ENCODE measurements around the gene CAST.
"Not testable (repeated sequence)": the region's sequence is repeated elsewhere in the genome, so short reads cannot be mapped to it uniquely, and the experiment has no call there.

Gene CAST

DNA sequence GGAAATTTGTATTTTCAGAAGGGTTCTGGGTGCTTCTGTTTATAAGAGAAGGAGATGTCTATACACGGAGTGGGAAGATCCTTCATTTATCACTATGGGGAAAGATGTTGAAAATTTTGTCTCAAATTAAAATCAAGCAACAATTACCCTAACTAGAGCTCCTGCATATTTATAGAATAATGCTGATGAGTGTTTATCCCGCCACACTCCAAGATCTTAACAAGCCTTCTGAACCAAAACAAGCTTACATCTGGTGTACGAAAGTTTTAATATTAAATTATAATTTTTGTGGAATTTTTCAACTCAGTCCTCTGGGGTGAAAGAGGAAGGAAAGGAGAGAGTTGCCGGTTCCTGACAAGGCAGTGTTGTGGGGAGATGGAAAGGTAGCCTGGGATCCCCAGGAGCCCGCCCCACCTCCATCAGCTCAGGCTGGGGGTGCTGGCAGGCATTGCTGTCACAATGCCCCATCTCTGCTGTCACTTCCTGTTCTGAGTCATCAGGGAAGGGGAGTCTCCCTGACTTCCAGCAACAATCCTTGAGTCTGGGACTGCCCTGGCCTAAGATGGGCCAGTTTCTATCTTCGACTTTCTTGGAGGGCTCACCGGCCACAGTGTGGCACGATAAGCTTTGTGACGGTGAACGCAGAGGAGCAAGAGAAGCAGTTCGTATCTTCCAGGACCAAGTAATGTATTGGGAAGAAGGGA, 81.0 kb downstream of the CAST start:
- DNase-seq (ENCODE audit: insufficient read length, low spot score) (no peak), FAIRE-seq (no peak)

DNA sequence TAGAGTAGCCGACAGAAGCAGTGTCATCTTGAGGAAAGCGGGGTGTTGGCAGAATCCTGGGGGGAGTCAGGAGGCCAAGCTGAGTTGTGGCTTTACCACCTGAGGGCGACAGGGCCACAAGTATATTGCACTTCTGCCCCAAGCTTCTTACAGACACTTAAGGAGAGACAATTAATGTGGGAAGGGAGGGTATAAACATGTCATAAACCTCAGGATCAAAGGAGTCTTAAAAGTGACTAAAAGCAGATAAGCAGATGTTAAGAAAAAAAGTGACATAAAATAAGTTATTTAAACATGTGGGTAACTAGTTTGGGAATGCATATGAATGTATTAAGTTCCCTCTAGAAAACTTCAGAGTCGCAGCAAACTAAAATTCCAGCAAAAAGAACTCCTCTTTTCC, 81.6 kb downstream of the CAST start:
- DNase-seq (ENCODE audit: insufficient read length, low spot score), result no peak
- FAIRE-seq, result no peak

DNA sequence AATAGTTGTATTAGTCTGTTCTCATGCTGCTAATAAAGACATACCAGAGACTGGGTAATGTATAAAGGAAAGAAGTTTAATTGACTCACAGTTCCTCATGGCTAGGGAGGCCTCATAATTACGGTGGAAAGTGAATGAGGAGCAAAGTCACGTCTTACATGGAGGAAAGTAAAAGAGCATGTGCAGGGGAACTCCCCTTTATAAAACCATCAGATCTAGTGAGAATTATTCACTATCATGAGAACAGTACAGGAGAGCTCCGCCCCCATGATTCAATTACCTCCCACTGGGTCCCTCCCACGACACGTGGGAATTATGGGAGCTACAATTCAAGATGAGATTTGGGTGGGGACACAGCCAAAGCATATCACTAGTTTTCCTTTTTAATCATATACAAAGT, 82.0 kb downstream of the CAST start:
- FAIRE-seq; DNase-seq (ENCODE audit: insufficient read length, low spot score): not testable (repeated sequence)

DNA sequence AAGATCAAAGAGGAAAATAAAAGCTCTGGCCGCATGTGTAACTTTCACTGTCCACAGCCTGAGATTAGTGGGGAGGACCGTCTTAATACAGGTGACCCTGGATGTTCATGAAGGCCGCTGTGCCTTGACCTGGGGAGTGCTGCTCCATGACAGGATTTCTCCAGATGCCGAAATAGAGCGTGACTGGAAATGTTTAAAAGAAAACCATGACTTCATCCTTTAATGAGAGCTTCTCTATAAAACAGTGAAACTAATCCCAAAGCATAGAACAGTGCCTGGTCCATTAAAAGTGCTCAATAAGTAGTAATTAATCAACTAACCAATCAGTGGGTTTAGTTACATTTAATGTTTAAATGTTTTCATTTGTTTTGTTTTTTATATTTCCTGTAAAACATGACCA, 82.8 kb downstream of the CAST start:
- DNase-seq (ENCODE audit: insufficient read length, low spot score) (no peak), FAIRE-seq (no peak)

DNA sequence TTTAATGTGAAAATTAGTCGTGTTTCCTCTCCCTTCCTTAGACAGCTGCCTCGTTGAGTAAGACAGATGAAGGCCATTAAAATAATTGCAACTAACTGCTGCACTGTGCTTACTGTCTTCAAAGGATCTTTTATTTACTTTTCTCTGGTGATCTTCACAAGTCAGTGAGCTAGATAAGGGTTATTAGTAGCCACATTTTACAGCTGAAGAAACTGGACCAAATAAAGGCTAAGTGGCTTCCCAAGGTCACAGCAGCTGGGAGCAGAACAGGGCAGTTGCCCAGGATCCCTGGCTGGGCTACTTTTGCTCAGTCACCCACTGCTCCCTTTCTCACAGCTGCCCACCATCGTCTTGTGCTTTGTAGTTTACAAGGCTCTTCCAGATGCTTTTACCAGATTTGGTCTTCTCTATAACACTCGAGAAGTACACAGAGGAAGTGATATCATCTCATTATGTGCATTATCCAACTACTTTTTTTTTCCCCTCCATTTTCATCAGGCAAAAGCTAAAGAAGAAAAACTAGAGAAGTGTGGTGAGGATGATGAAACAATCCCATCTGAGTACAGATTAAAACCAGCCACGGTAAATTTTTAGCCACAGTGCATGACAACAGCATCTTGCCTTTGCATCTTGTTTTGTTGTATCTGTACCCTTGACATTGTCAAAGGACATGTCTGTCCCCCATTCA, 83.8 kb downstream of the CAST start:
- DNase-seq (ENCODE audit: insufficient read length, low spot score) (no peak), FAIRE-seq (no peak)

DNA sequence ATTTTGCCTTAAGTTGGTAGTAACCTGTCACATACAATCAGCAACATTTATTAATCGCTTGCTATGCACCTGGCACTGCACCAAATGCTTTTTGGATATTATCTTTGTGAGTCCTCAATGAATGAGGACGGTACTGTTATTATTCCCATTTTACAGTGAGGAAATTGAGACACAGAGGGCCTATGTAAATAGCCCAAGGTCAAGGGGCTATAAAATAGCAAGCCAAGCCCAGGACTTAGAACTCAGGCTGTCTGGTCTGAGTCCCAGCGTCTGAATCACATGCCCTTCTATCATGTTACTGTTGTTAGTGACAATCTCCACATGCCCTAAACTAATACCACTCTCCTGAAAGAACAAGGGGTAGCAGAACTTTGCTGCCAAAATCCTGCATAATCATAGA, 85.5 kb downstream of the CAST start:
- FAIRE-seq (no peak), DNase-seq (ENCODE audit: insufficient read length, low spot score) (no peak)

DNA sequence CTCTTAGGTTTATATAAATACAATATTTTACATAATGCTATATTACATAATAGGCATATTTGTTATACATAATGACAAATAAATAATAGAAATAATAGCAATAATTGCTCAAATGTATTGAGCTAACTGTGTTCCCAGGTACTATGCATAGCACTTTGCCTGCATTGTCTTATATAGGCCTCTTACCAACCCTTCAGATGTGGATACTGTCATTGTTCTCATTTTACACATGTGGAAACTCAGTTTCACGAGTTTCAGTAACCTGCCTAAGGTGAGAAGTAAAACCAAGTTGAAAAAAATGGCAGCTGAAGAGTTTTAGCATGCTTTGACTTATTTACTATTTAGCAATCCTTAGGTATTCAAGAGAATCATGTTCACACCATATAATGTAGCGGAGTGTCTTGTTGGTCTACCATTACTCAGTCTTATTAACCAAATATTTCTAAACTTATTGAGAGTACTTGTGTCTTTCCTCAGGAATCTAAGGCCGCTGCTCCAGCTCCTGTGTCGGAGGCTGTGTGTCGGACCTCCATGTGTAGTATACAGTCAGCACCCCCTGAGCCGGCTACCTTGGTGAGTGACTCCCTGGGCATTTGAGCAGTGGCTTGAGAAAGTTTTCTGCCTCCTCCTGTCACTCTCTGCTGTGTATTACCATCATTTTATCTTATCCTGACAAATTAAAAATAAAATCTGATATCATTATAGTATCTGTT, 88.1 kb downstream of the CAST start:
- DNase-seq (ENCODE audit: insufficient read length, low spot score) (no peak), FAIRE-seq (no peak)

DNA sequence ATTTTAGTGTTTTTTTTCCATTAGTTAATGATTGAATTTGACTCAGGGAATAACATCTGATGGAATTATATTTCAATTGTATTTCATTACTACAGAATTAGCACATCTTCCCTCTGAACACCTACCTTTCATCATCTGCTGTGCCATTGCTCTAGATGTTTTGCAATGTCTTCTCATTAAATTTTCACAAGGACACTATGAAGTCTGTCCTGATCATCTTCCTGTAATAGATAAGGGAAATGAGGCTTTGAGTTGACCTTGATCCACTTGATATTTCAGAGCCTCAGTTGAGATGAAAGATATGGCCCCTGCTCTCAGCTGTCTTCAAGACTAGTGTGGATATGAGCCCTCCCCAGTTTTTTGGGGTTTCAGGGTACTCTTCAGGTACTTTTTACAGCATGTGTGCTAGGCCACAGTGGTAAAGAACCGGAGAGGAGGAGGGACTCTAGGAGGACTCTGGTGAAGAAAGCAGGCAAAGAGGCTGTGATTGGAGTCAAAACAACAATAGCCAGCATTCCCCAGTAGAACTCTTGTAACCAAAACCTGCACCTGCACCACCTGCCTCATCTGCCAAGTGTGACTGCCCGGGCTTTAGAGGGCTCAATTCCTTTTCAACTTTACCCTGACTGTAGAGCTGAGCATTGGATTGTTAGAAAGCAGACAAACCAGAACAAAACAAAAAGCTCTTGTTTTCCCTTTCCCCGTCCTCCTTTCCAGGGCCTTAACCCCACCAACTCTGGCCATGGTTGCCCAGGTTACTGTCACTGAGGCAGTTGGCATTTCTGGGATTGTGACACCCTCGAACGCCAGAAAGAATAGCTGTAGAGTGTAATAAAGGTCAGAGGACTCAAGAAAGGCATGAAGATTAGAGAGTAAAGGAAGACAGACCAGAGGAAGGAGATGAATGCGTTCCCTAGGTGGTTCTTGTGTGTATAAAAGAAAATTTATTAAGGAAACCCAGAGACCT, 89.3 kb downstream of the CAST start:
- FAIRE-seq, result no peak
- DNase-seq (ENCODE audit: insufficient read length, low spot score), result no peak

DNA sequence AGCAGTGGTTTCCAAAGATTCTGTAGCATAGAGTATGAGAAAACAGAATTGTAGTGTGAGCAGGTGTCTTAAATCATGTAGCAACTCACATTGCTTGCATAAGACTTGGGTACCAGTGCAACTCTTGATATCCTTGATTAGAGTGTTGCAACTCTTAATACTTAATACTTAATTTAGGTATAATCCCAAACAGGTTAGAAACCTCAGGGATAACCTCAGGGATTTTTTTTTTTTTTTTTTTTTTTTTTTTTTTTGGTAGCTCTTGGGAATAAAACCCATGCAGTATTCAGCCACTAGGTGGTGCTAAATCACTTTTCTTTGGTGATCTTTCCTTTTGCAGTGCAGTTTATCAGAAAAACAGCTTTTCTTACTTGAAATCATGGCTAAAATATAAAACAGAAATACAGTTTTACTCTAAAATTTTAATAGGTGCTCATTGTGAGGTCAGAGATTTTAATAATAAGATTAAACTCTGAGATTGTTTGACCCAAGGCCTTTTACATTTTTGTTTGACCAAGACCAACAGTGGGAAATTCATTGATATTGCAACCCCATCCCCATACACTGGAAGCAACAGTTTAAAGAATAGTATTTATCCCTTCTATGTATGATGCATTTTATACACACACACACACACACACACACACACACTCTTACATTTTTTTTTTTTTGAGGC, 90.3 kb downstream of the CAST start:
- FAIRE-seq, result peak; percentile 73
- no peak for DNase-seq (ENCODE audit: insufficient read length, low spot score)

DNA sequence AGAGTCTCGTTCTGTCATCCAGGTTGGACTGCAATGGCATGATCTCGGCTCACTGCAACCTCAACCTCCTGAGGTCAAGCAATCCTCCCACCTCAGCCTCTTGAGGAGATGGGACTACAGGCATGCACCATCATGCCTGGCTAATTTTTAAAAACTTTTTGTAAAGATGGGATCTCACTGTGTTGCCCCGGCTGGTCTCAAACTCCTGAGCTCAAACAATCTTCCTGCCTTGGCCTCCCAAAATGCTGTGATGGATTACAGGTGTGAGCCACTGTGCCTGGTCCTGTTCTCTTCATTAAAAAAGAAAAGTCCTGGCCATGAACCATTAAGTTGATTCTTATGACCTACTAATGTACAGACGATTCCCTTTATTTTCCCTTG, 90.8 kb downstream of the CAST start:
- DNase-seq (ENCODE audit: insufficient read length, low spot score), result no peak
- no peak for FAIRE-seq

DNA sequence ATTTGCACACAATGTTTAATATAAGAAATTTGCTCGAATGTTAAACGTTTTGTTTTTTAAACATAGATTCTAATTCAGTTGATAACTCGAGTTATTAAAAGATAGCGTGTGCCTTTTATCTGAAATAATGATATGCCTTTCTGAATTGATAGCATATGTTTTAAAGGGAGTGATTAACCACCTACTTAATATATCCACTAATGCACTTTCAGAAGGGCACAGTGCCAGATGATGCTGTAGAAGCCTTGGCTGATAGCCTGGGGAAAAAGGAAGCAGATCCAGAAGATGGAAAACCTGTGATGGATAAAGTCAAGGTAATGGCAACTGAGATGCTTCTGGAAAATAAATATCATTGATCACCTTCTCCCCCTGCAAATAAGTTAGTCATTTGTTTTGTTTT, 91.7 kb downstream of the CAST start:
- FAIRE-seq, result no peak
- DNase-seq (ENCODE audit: insufficient read length, low spot score), result no peak

DNA sequence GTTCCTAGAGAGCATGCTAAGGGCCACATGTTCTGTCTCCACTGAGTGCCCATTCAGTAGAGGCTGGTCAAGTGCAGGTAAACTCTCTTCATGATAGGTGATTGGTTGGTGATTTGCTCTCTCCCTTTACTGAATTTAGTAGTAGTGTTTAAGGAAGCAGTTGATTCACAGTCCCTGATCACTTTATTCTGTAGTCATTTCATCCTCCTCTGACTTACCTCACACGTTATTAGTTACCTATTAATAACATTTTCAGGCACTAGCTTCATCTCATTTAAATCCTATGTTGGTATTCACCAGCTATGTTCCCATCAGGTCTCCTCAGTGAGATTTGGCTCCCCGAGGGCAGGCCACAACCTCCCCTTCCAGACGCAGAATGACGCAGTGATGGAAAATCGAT, 93.7 kb downstream of the CAST start:
- FAIRE-seq, result no peak
- DNase-seq (ENCODE audit: insufficient read length, low spot score), result no peak

DNA sequence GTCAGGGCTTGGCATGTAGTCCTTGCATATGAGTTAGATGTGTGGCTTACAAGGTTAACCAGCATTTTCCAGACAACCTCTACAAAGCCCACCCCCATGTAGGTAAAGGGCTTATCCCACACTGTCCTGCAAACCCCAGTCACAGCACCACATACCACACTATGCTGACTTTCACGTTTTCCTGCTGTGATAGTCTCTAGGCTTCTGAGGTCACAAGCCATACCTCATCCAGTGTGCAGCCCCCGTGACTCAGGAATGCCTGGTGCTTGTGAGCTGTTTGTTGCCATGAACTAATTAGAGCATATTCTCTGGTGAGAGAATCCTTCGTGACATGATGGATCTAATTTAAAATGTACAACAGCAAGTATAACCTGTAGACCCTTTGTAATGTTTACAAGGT, 94.8 kb downstream of the CAST start:
- FAIRE-seq (no peak), DNase-seq (ENCODE audit: insufficient read length, low spot score) (no peak)

DNA sequence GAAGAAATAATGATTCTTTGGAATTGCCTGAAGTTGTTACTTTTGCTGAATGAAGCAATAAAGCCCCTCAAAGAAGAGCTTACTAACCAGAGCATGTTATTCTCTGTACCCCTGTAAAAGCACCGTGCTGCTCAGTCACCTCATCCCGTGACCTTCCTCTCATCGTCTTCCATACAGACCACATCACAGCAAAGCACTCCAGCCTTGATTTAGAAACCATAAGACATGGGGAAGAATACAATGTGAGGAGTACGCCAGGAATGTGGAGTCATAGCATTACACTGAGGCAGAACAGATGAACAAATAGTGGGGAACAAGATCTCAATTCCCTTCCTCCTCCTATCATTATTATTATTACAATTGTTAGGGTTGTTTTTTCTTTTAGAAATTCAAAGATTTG, 96.4 kb downstream of the CAST start:
- FAIRE-seq (no peak), DNase-seq (ENCODE audit: insufficient read length, low spot score) (no peak)

DNA sequence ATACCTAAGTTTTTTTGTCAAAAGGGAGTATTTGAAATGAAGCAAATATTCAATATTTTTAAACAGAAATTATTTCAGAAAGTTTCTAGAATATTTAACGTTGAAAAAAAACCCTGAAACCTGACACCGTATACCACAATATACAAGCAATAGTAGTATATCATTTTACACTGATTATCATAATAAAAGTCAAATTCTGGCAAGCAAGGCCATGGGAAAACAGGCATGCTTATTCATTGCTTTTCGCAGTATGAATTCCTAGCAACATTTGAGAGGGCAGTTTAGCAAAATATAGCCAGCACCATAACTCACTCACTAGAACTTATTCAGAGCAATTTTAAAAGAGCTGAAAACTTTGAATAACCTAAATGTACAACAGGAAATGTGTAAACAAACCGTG, 99.4 kb downstream of the CAST start:
- DNase-seq (ENCODE audit: insufficient read length, low spot score) (no peak), FAIRE-seq (no peak)

DNA sequence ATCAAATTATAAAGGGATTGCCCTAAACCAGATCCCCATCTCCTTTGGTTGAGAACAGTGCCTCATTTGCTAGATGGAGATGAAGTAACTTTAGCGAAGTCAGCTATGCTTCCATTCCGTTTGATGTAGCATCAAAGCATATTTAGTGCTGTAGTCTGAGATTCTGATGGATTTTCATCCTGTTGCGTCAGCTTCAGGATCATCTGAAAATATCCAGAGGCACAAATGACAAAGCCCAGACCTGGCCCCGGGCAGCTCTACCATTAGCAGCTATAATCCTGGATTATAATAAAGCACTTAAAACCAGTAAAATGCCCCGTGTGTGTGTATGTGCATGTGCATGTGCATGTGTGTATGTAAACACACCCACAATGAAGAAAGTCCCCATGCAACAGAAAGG, 100.8 kb downstream of the CAST start:
- FAIRE-seq, result no peak
- DNase-seq (ENCODE audit: insufficient read length, low spot score), result no peak

DNA sequence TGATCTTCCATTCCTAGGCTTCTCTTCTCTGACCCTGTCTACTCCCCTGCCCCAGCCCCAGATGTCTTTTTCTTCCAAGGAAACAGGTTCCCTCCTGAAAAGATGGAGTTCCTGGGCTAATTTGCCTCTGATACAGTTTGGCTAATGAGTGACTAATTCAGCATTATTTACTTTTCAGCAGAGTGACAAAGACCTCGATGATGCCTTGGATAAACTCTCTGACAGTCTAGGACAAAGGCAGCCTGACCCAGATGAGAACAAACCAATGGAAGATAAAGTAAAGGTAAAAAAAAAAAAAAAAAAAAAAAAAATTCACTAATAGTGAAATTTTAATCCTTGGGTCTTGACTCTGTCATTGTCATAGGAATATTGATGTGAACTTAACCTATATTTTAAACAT, 102.9 kb downstream of the CAST start:
- FAIRE-seq, result no peak
- no peak for DNase-seq (ENCODE audit: insufficient read length, low spot score)

DNA sequence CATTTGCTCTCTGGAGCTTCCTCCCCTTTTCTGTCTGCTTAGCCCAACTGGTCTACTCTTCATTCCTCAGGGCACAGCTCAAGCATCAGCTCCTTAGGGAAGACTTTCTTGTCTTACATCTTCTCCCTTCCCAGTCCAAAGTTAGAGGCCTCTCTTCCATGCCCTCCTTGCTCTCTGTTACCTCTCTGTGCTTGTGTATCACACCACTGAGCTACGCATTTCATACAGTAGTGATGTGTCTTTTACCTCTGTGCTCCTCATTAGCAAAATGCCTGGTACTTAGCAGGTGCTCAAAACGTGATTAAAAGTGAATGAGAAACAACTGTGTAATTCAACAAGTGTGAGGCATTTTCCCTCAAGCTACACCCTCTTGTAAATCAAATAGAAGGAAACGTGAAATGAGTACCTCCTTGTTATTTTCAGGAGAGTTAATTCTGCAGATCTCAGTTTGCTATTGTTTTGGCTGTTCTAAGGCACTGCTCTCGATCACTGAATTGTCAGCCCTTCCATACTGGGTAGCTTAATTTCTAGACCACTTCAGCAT, 106.6 kb downstream of the CAST start:
- DNase-seq (ENCODE audit: insufficient read length, low spot score), result no peak
- FAIRE-seq, result no peak

DNA sequence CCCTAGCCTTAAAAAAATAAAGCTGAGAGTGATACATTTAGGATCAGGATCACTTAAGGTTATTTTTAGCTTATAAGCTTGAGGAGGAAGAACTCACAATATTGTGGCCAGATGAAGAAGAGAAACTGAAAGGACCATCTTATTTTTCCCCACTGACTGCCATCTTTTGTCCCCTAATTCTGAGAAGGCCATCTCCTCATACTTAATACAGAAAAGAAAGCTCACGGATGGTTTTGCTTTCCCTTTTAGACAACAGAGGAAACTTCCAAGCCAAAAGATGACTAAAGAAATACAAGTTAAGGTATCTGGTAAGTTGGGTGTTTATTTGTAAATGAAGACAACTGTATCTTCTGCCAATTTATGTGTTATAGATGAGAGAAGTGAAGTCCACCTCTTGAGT, 109.2 kb downstream of the CAST start:
- DNase-seq (ENCODE audit: insufficient read length, low spot score) (no peak), FAIRE-seq (peak; percentile 72)

DNA sequence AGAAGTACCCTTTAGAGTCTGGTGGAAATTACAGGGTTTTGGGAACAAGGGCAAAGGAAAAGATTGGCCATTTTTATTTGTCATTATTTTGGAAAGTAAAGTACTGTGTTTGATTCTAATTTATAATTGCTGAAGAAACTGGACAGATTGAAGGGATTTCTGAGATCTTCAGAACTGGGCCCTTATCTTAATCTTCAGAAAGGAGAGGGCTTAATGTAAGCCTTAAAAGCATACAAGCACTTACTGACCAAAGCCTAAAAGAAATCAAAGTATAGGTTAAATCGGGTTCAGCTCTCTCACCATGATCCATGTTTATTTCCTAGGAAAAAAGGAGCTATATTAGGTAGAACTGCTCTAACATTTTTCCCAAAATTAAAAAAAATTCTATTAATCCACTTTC, 109.9 kb downstream of the CAST start:
- FAIRE-seq, result peak; percentile 26

More for the DNA sequence above, 109.9 kb downstream of the CAST start:
- no peak for DNase-seq (ENCODE audit: insufficient read length, low spot score)
